B cell (primary cell): ENCODE results near the gene P2RX6. TPM values are rescaled to one million over a fixed set of nuclear protein-coding genes. Genes with fewer than 3 reads are reported as not detected.

Experiments used
- ATAC-seq: fragments of 200-7000 bp; cut with Tn5 transposase; one replicate; pipeline ENCODE4 v1.10.0; 2021; ENCODE audit warnings: low read depth, mild to moderate bottlenecking, moderate number of reproducible peaks, moderate library complexity
- CTCF ChIA-PET: fragments of 350-600 bp; sonication (Branson Sonifier 250); formaldehyde crosslinking; loops from one replicate; lab custom pipeline; 2021; ENCODE audit warnings: antibody characterized with exemption, inconsistent platforms; lab: Charles Lee
- POLR2A ChIA-PET: fragments of 350-600 bp; sonication (Branson Sonifier 250); formaldehyde crosslinking; loops from one replicate; lab custom pipeline; 2021; ENCODE audit warnings: antibody characterized with exemption; lab: Charles Lee
- DNase-seq: peaks from one replicate; pipeline ENCODE4 v3.0.0; 2013
- H2AFZ ChIP-seq: 2 replicates; pipeline ENCODE4 v1.6.1; 2012; ENCODE audit warnings: mild to moderate bottlenecking, low read depth, low read length; ENCODE audit not compliant: insufficient read depth, poor library complexity, severe bottlenecking
- H3K27ac ChIP-seq, 2 donors: 1 replicate in 1 of 2; 2 replicates in 1 of 2; pipeline ENCODE4 v1.5.1; 2012 to 2013; ENCODE audit warnings: low read length in 2 of 2, mild to moderate bottlenecking in 2 of 2, moderate library complexity in 1 of 2
- H3K27me3 ChIP-seq, 4 experiments: fragments of 200-600 bp in 1 of 4; sonication (generic) in 1 of 4; replicated peaks in 1 of 4; 1 replicate in 2 of 4; 2 replicates in 2 of 4; pipeline versions ENCODE4 v1.6.1 to v1.7.0; 2013 to 2016; ENCODE audit warnings: low read length in 3 of 4, mild to moderate bottlenecking in 2 of 4, mixed read lengths in 1 of 4, moderate library complexity in 1 of 4; ENCODE audit not compliant: insufficient read depth in 4 of 4, control insufficient read depth in 3 of 4; ENCODE audit errors: control extremely low read depth in 1 of 4
- H3K36me3 ChIP-seq, 2 experiments: replicated peaks in 1 of 2; 1 replicate in 1 of 2; 2 replicates in 1 of 2; pipeline versions ENCODE4 v1.6.1 to v1.7.1; 2013; ENCODE audit warnings: low read length in 1 of 2; ENCODE audit not compliant: insufficient read depth in 2 of 2, control insufficient read depth in 1 of 2; ENCODE audit errors: control extremely low read depth in 1 of 2, extremely low read depth in 1 of 2
- H3K4me1 ChIP-seq, 2 donors: fragments of 200-600 bp in 1 of 2; sonication (generic) in 1 of 2; 1 replicate in 1 of 2; 2 replicates in 1 of 2; pipeline versions ENCODE4 v1.5.1 to v1.6.1; 2013 to 2017; ENCODE audit warnings: low read length in 2 of 2; ENCODE audit not compliant: control insufficient read depth in 2 of 2, insufficient read depth in 2 of 2
- H3K4me2 ChIP-seq: replicated peaks from 2 replicates; pipeline ENCODE3; 2012; ENCODE audit warnings: mild to moderate bottlenecking, low read depth, low read length; ENCODE audit not compliant: poor library complexity, severe bottlenecking
- H3K4me3 ChIP-seq, 5 experiments: fragments of 200-600 bp in 1 of 5; sonication (generic) in 1 of 5; 1 replicate in 3 of 5; 2 replicates in 2 of 5; pipeline versions ENCODE4 v1.5.1 to v1.7.0; 2011 to 2016; ENCODE audit warnings: low read length in 4 of 5, mild to moderate bottlenecking in 4 of 5, low read depth in 2 of 5, control low read depth in 1 of 5, moderate library complexity in 1 of 5; ENCODE audit not compliant: insufficient read depth in 1 of 5; ENCODE audit errors: control extremely low read depth in 1 of 5, extremely low read depth in 1 of 5
- H3K79me2 ChIP-seq: fragments of 200-600 bp; sonication (generic); one replicate; pipeline ENCODE4 v1.6.0; 2016; ENCODE audit warnings: low read length; ENCODE audit not compliant: control insufficient read depth, insufficient read depth
- H3K9ac ChIP-seq: fragments of 200-600 bp; sonication (generic); 2 replicates; pipeline ENCODE4 v1.6.1; 2017; ENCODE audit warnings: mild to moderate bottlenecking, low read length, moderate library complexity
- H3K9me3 ChIP-seq, 3 donors: one replicate each; pipeline versions ENCODE4 v1.6.1 to v1.7.1; 2013; ENCODE audit warnings: low read length in 2 of 3; ENCODE audit not compliant: control insufficient read depth in 2 of 3, insufficient read depth in 1 of 3; ENCODE audit errors: control extremely low read depth in 1 of 3
- H4K20me1 ChIP-seq: 2 replicates; pipeline ENCODE4 v1.6.0; 2012; ENCODE audit warnings: mild to moderate bottlenecking, low read length; ENCODE audit not compliant: insufficient read depth, control insufficient read depth, poor library complexity, severe bottlenecking
- H3K27ac Mint-ChIP-seq: one replicate; pipeline ENCODE4 v1.8.0; 2021; ENCODE audit warnings: mixed read lengths
- H3K27me3 Mint-ChIP-seq: one replicate; pipeline ENCODE4 v1.8.0; 2021; ENCODE audit warnings: mixed read lengths
- H3K4me1 Mint-ChIP-seq: one replicate; pipeline ENCODE4 v1.8.0; 2021; ENCODE audit warnings: mixed read lengths
- H3K4me3 Mint-ChIP-seq: one replicate; pipeline ENCODE4 v1.8.0; 2021; ENCODE audit warnings: mixed read lengths
- H3K9me3 Mint-ChIP-seq: one replicate; pipeline ENCODE4 v1.8.0; 2022; ENCODE audit warnings: mixed read lengths; ENCODE audit not compliant: insufficient read depth
- CTCF ChIP-seq: fragments of 200-600 bp; IDR thresholded peaks from one replicate; pipeline ENCODE4 v1.8.0; 2022; ENCODE audit warnings: antibody characterized with exemption, mild to moderate bottlenecking
- EZH2 ChIP-seq: IDR thresholded peaks from 2 replicates; pipeline ENCODE4 v1.6.1; 2012; ENCODE audit warnings: borderline replicate concordance, low read depth, mild to moderate bottlenecking, moderate library complexity, low read length; ENCODE audit not compliant: insufficient read depth, poor library complexity, severe bottlenecking
- WGBS: methylation state at CpG from one replicate; pipeline ENCODE4 v1.1.5; 2013; ENCODE audit warnings: missing lambda C conversion rate; ENCODE audit not compliant: insufficient coverage; 5-methylcytosine and 5-hydroxymethylcytosine counted together
- intact Hi-C: fragments of 100-400 bp; cut with micrococcal nuclease; formaldehyde crosslinking; loops from one replicate; pipeline ENCODE4 v1.10.0; 2022
- polyA plus RNA-seq: library from polyadenylated mRNA; depleted of rRNA; stranded (reverse); fragments of >200 nt; gene quantifications from 2 replicates; pipeline ENCODE4 v1.2.3, GENCODE V29; 2012
- total RNA-seq, 2 donors: library from RNA; stranded (reverse); fragments of 120-200 nt in 1 of 2; gene quantifications; 1 replicate in 1 of 2; 2 replicates in 1 of 2; pipeline versions ENCODE4 v1.2.3 to v1.2.4, GENCODE V29; 2013 to 2022

The P2RX6 gene
- total and polyA plus RNA-seq, 2 donors (not counting 1 experiment from before 2014, with no cell fraction given), result 0.49 to 0.79 TPM

GRCh38 chr22:21030032-21030431 is 15.1 kb downstream of the P2RX6 start:
- no peak for ATAC-seq
- Histone ChIP-seq H3K9ac (no peak overlapping the region), H3K4me3 (no peak overlapping the region), H4K20me1 (no peaks in the 10 kb centered on the region), H2AFZ (no peak overlapping the region), H3K4me2 (no peak overlapping the region), H3K79me2 (no peaks in the 10 kb centered on the region), H3K27me3 (peaks cover 0 to 31% (median 8%) of the 10 kb centered on the region in 4 experiments), H3K9me3 (peaks cover 0 to 3% (median 0%) of the 10 kb centered on the region in 3 donors), H3K27ac (no peak overlapping the region), H3K36me3 (no peaks in the 10 kb centered on the region), H3K4me1 (peaks cover 3 to 6% of the 10 kb centered on the region in 2 donors)
- intact Hi-C loops, result no loop called here
- Mint-ChIP-seq H3K4me1 (peaks cover 4% of the 10 kb centered on the region), H3K4me3 (no peak overlapping the region), H3K27ac (no peak overlapping the region), H3K27me3 (peaks cover 40% of the 10 kb centered on the region), H3K9me3 (no peaks in the 10 kb centered on the region)
- 87% methylated on average over 15 of the region's 15 CpGs for WGBS
- TF ChIP-seq EZH2, result no peak
- TF ChIP-seq CTCF, result no peak
- CTCF ChIA-PET, result no interaction called here
- DNase-seq, result no peak
- POLR2A ChIA-PET, result no interaction called here

- POLR2A ChIA-PET, result no interaction called here
- TF ChIP-seq CTCF (no peak), EZH2 (no peak)
- Mint-ChIP-seq H3K4me3 (no peak overlapping the region), H3K9me3 (no peaks in the 10 kb centered on the region), H3K4me1 (peaks cover 1% of the 10 kb centered on the region), H3K27ac (no peak overlapping the region), H3K27me3 (peaks cover 39% of the 10 kb centered on the region)
- H3K9me3 ChIP-seq, result peaks cover 0 to 3% (median 0%) of the 10 kb centered on the region in 3 donors
- H3K79me2 ChIP-seq, result no peaks in the 10 kb centered on the region
- CTCF ChIA-PET, result no interaction called here
- peaks cover 3 to 6% of the 10 kb centered on the region in 2 donors for H3K4me1 ChIP-seq
- H3K27ac ChIP-seq, result no peak overlapping the region
- H4K20me1 ChIP-seq, result no peaks in the 10 kb centered on the region
- peaks cover 0 to 31% (median 8%) of the 10 kb centered on the region in 4 experiments for H3K27me3 ChIP-seq
- no peak overlapping the region for H3K4me3 ChIP-seq
- ATAC-seq (no peak), DNase-seq (no peak)
- no peaks in the 10 kb centered on the region for H3K36me3 ChIP-seq
- 95% methylated on average over 39 of the region's 40 CpGs for WGBS
- intact Hi-C loops, result no loop called here
- no peak overlapping the region for H3K9ac ChIP-seq
- no peak overlapping the region for H3K4me2 ChIP-seq
- no peak overlapping the region for H2AFZ ChIP-seq
Measured at GRCh38 chr22:21030621-21031544, 15.9 kb downstream of the P2RX6 start.
